SK-N-SH treated with all-trans-retinoic acid at 6 μM for 48 hours (cell line): Measurements from ENCODE around the gene GRAMD1B.

Source experiments
- ARNTL ChIP-seq: fragments of 450-650 bp; formaldehyde crosslinking; IDR thresholded peaks from 2 replicates; pipeline ENCODE4 v1.5.0; 2020; ENCODE audit warnings: low read depth, mild to moderate bottlenecking, moderate library complexity, borderline replicate concordance
- ISL1 ChIP-seq: fragments of 250-450 bp; sonication (Bioruptor Pico); IDR thresholded peaks from 2 replicates; pipeline ENCODE4 v2.1.2; 2022; ENCODE audit warnings: mild to moderate bottlenecking, moderate library complexity

- TF ChIP-seq ISL1 (CRISPR knock-in tag): no peak
- TF ChIP-seq ARNTL (CRISPR knock-in tag): no peak
Measured at GRCh38 chr11:123430721-123431497, 840 bp downstream of the GRAMD1B start.
